GM18861 (cell line): ENCODE results near the gene SREK1IP1.

Experiments
- ATAC-seq: cut with Tn5 transposase; IDR thresholded peaks from one replicate; pipeline ENCODE4 v1.9.1; 2021; ENCODE audit not compliant: unreplicated experiment

The SREK1IP1 gene

DNA sequence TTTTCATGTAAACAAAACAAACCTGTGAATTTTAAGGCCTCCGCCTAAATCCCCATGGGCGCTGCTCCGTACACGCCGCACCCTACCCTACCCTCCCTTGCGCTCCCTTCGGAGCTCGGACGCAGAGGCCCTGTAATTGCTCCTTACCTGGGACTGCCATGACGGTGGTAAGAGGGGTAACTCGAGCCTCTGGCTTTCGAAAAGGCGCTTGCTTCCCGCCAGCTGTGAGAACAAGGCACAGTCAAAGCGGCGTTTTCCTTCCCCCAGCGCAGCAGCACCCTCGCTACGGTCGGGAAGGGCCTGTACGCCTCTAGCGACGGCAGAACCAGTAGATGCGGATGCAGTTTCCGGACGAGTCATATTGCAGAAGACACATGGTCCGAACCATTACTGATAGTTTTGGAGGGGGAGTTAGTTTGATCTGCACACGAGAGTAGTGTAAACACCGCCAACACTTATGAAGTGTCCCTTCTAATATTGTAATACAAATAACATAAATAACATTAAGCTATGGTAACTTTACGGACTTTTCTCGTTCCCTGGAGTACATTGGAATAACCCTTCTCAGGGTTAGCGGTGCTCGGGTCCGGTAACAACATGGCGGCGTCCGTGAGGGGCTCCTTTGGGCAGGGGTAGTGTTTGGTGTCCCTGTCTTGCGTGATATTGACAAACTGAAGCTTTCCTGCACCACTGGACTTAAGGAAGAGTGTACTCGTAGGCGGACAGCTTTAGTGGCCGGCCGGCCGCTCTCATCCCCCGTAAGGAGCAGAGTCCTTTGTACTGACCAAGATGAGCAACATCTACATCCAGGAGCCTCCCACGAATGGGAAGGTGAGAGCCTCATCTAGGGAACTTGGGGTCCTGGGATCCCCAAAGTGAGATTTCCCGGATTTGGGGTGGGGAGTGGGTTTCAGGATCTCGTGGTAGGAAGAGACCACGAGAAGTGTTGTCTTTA, at the start of gene SREK1IP1, which contains the start of gene CWC27:
Gene SREK1IP1, minus strand, starts transcription at position 334 of the 955 bp plus-strand sequence. Its CDS starts 174 bp downstream, at position 160.
Gene CWC27, plus strand, starts transcription at position 573 of the 955 bp plus-strand sequence. Its CDS starts 217 bp downstream, at position 790.
- peak; percentile 95 for ATAC-seq

DNA sequence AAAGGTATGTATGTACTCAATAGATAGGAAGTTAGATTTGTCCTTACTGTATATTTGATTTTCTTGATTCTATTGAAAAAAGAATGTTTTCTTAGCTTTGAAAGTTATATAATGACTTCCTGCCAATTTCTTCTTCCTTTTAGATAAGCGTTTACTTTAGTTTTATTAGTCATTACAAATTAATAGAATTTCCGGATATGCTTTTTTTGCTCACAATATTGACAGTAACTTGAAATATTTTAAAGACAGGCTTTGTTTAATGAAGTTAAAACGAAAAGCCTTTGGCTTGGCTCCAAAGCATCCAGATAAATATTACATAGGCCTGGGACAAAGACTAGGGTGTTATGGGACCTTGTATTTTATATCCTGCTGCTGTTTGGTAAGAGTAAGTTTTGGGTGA, 49.8 kb upstream of the SREK1IP1 start:
- ATAC-seq = no peak

DNA sequence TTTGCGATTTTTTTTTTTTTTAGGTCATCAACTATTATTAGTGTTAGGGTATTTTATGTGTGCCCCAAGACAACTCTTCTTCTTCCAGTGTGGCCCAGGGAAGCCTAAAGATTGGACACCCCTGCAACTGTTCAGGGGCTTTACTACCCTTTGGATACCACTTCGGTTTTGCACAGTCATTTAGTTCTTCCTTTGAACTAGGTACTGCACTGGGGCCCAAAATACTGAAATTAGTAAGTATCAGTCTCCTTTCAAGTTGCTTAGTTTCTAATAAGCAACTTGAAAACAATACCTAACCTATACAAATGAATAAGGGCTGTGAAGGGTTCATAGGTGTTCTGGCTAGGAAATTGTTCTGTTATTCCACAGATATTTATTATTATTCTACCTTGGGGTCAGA, 45.6 kb upstream of the SREK1IP1 start:
- ATAC-seq = peak; percentile 90

DNA sequence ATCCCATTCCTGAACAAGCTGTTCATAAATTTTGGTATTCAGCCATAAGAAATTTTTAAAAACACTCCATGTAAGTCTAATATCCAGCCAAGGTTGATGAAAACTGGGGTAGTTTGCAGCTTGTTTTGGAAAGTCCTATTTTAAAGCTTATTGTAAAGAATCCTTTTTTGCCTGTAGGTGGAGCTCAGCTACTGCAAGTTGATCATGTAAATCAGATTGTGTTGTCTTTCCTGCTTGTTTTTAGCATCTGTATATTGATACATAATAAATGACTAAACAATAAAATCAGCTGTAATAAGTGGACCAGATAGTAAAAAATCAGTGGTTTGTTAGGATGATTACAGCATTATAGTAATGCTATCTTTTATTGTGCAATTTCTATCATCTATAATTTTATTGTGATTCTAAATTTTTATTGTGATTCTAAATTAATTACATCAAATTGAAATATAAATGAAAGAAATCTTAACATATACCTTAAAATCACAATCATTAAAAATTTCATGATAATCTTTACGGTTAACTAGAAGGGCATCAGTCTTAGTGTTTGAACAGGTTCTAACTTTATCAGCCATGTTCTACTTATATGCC, 42.7 kb upstream of the SREK1IP1 start:
- peak; percentile 59 for ATAC-seq

DNA sequence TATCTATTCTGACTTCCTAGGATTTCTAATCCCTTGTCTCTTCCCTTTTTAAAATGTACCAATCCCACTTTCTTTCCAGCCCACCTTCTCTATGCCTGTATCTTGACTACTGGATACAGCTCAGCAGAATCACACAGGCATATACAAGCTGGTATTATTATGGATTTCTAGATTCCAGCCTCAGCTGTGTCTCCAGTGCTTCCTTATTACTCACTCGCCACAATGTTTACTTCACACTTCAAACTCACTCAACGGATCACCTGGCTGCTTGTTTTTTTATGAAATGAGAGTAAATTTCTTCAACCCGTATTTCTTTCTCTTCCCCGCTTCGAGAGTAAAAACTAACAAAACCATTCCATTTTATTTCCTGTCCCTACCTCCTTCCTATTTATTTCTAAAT, 39.0 kb upstream of the SREK1IP1 start:
- ATAC-seq = no peak

DNA sequence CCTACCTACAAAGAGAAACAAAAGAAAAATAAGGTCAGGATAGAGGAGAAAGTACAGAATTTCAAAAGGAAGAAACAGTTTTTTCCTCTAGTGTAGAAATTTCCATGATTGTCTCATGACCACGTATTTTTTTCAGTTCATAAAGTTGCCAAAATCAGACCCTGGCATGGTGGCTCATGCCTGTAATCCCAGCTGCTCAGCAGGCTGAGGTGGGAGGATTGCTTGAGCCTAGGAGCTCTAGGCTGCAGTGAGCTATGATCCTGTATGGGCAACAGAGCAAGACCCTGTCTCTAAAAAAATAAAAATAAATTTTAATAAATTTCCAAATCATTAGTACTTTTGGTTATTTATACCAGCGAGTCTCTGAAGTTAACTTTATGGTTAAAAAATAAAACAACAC, 38.0 kb upstream of the SREK1IP1 start:
- no peak for ATAC-seq

DNA sequence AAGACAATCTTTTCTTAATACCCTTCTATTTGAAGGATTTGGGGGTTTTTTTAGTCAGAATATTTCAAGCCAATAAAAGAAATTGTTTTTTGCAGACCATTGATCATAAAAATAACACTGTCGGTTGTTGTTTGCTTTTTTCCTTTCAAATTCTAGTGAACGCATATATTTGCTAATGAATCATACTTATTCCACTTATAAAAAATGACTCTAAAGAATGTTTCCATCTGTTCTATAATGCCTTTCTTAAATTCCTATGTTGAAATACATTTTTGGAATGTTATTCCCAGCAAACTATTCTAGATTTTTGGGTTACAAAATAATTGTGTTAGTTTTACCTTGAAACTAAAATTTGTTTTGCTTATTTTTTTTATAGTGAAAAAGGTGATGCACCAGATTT, 32.4 kb upstream of the SREK1IP1 start:
- ATAC-seq = no peak

DNA sequence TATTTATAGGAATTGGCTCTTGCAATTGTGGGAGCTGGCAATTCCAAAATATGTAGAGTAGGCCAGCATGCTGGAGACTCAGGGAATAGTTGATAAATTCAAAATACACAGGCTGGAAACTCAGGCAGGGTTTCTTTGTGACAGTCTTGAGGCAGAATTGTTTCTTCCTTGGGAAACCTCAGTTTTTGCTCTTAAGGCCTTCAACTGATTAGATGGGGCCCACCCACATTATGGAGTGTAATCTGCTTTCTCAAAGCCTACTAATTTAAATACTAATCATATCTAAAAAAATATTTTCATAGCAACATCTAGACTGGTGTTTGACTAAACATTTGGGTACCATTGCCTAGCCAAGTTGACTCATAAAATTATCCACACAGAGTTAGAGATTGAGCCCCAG, 27.8 kb upstream of the SREK1IP1 start:
- ATAC-seq = no peak

DNA sequence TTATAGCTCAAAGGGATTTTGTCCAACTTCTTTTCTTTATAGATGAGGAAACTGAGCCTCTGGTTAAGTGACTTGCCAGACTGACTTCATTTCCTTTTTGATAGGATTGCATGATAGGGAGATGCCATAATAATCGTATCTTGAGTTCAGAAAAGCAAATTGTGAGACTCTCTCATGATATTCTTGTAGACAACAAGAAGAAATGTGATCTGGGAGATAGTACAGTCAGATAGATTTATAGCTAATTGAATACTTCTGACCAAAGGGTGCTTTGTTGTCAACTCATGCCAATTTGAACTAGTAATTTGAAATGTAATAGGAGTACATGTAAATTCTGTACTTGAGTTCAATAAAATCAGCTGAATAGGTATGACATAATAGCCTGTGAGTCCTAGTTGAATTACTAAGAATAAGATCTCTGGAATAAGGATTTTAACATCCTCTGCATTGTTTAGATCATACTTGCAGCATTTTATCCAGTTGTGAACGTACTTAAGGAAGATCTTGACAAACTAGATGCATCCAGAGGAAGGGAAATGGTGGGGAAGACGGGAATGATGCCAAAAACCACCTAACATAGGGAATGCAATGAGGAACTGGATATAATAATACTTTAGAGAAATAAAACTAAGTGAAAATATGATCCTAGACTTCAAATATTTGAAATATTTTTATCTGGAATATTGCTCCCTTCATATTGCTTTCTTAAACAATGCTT, 25.7 kb upstream of the SREK1IP1 start:
- no peak for ATAC-seq

DNA sequence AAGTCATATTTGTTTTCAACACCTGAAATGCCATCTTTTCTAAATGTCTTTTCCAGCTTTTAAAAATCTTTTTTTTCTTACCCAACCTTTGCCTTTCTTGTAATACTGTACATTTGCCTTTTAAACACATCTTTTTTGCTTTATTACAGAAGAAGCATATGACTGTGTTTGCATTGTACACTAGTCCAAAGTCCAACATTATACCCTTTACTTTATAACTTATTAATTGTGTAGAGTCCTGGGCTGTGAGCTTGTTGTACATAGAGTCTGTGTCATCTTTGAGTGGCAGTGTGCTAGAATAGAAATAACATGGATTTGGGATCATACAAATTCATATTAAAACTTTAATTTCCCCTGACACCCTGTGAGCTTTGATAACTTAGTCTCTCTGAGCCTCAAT, 24.0 kb upstream of the SREK1IP1 start:
- peak; percentile 42 for ATAC-seq

DNA sequence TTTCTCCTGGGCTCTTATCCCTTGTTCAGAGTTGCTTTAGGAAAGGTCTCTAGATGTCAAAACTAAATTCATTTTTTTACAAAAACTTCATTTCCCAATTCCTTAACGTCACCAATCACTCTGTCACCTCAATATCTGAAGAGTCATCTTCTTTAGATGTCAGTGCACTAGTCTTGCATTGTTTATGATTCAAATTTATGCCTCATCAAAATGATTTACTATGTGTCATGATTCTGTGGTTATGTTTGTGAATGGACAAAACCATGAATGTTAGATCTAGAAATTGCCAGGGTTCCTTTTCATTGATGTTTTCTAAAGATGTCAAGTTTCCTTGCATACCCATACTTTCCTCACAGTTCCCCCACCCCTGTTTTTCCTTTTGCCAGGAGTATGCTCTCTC, 21.7 kb upstream of the SREK1IP1 start:
- ATAC-seq = no peak

DNA sequence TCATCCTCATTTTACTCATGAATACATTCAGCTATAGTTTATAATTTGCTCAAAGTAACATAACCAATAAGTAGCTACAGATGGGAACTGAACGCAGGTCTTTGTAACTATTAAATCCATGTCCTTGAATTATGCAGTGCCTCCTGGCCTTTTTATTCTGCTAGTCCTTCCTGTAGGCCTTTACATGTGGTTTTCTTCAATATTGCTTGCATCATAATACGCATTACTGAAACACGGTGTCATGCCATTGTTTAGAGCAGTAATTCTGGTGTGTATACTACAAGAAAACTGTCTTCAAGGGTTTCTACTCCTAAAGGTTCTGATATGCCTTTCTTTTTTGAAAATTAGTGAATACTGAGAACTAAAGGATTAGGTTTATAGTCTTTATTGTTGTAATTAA, 21.0 kb upstream of the SREK1IP1 start:
- ATAC-seq = no peak

DNA sequence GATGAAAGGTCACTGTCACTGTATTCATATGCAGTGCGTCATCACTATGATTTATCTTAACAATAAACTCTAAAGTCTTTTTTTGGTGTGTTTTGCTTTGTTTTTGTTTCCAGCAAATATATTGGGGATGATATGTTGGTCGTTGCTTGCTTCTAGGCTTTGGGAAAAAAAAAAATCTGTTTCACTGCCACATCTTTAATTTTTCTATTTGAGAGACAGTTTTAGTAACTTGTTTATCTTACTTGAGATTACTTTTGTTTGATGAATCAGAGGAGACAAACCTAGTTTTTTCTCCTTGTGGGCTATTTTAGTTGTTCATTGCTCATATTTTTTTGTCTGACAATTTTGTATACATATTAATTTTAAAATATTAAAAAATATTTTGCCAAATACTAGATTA, 19.7 kb upstream of the SREK1IP1 start:
- ATAC-seq = no peak

DNA sequence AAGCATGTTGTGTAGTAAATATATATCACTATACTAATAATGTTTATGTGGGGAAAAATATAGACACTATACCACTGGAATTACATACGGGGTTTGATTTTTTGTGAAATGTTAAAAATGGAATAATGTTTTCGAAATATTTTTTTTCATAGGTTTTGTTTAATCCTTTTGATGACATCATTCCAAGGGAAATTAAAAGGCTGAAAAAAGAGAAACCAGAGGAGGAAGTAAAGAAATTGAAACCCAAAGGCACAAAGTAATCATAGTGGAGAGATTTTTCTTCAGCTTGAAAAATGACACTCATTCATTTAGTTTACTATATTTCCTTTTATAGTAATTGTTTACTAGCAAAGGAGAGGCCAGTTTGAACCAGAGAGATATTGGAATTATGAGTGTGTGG, 17.9 kb upstream of the SREK1IP1 start:
- no peak for ATAC-seq

DNA sequence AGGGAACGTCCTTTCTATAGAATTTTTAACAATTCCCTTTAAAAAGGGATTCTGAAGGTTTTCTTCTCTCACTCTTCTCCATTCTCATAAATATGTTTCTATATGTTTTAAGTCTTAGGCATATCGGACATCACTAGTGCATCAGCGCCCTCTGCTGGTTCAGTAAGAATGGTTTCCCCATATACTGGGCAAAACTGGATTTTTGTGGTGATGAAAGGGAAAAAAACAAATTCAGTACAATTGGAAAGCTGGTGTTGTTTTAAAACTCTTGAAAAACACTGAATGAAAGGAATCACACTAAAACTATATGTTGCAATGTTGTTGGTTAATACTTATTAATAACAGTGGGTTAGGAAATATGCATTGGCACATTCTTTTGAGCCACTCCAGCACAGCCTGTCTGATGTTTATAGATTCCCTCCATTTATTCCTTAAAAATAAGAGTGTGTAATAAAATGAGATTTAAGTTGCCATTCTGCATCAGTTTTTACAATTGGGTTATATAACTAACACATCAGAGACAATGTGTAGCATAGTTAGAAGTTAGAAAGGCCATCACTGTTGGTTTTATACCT, 16.0 kb upstream of the SREK1IP1 start:
- peak; percentile 77 for ATAC-seq

DNA sequence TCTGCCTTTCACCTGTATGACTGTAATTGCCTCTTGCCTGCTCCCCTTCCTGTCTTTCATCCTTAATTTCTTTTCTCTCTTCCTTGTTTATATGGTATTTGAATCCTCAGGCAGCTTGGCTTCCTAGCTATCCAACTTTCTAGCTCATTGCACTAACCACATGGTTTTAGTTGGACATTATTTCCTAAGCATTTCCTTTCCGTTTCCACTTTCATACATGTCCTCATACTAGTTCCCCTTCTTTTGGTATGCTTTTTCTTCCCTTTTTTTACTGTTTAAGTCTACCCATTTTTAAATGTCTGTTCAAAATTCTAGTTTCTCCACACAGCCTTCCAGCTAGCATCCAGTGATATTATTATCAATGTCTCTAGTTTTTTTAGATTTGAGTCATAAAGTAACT, 6.8 kb upstream of the SREK1IP1 start:
- ATAC-seq = no peak

DNA sequence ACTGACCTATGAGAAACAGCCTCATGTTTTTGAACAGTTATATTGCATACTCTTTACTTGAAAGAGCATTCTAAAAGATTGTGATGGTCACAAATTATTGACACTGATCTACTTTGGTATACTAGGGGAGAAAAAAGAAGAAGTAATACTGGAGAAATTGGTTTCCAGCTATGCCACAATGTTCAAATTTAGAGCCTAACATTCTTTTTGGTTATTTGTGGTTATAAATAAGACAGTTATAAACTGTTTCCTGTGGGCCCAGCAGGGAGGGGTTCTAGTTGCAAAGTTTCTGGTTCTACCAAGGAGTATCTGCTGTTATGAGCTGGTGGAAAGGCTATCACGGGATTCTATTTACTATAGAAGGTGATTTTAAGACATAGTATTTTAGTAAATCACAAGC, 5.0 kb upstream of the SREK1IP1 start:
- ATAC-seq = peak; percentile 58

DNA sequence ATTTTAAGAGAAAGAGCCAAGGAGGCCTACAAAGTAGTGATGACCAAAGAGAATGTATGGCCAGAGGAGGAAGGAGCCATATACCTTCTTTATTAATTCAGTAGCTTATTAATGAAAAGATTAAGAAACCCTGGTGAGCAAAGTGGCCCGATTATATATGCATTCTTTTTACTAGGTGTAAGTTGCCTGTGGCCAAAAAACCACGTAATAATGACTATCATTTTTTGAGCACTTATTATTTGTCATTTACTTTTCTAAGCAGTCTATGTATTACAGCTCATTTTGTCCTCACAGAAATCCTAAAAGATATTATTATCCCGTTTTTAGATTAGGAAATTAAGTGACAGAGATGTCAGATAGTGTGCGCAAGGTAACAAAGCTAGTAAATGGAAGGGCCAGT, 3.2 kb upstream of the SREK1IP1 start:
- no peak for ATAC-seq

DNA sequence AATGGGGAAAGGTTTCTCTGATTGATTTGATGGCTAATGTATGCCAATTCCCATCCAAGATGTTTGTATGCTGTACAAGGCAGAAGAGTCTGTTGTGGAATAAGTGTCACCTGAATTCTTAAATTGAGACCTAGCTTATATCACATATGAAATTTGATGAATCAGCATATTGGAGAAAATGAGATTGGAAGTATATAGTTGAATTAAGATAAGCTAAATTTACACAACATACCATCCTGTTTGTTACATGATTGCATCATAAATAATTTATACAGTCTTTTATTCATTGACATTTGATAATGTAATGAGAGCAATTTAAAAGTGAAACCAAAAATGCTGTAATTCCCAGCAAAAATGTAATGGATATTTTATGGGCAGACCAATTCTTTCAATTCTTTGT, 1.4 kb upstream of the SREK1IP1 start:
- no peak for ATAC-seq

DNA sequence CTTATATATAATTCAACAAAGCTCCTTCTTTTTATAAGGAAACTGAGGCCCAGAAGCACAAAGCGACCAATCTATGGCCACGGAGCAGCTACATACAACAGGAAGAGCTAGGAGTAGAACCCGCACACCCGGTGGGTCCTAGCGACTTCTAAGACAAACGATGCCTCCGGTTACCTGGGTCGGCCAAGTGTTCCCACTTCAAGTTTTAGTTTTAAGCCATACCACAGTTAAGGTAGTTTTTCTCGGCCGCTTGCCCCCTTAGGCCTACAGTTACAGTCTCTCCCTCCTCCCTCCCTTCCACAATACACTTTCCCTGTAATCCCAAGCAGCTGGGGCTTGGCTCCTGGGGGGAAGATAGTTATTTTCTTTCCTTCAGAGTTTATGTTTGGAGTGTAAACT, 533 bp downstream of the SREK1IP1 start:
- ATAC-seq = peak; percentile 1

DNA sequence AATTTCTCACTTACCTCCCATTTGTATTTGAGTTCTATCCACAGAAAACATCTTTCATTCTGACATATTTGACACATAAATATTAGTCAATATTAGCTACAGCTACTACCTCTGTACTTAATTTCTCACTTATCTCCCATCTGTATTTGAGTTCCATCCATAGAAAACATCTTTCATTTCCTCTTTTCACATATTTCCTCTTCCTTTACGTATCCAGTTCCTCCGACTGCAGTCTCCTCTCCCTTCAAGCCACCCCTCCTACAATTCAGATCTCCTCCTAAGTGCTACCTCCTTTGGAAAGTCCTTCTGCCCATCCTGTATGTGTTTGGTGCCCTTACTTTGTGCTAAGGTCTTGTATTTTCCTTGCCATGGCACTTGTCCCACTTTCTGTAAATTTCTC, 1.6 kb downstream of the SREK1IP1 start:
- ATAC-seq = no peak
